ENCODE measurements around the gene PLA2G2D. TPM values are rescaled to one million over a fixed set of nuclear protein-coding genes. Genes with fewer than 3 reads are reported as not detected.

PLA2G2D gene
- total and polyA plus RNA-seq, 2 experiments from 2014 or later, result not detected

DNA sequence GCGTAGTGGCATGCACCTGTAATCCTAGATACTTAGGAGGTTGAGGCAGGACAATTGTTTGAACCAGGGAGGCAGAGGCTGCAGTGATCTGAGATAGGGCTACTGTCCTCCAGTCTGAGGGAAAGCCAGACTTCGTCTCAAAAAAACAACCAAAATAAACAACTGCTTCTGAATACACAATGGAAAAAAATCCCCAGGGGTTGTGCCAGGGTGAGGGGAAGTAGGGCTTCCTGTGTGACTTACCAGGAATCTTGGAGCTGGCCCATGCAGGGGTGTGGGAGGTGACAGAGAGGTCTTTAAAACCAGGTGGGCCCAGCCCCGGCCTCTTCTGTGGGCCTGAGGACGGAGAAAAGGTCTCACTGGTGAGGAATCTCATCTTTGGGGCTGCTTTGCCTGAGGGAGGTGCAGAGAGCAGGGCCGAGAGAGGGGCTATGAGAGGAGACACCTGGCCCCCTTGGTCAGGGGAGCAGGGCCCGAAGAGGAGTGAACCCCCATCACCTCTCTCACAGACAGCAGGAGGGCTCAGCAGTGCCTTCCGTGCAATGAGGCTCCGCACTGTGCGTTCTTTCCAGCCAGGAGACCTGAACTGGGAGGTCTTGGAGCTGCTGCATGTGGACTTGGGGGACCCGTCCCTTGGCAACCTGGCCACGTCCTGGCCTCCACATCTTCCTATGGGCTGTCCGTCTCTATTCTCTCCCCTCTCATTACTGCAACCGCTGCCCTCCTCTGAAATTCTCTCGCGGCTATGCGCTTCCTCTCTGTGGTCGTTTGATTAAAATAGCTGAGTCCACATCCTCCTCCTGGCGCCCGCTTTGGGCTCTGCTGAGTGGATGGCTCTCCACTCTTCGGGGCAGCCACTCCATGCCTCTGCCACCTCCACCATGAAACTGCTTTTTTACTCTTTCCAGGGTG lies 38.6 kb downstream of the PLA2G2D start:
- Histone ChIP-seq H3F3A (replicated peaks; ENCODE audit: low read depth) (no peaks in the 10 kb centered on the region), H3K4me3 (no peak overlapping the region), H3K4me1 (ENCODE audit: insufficient read depth) (no peaks in the 10 kb centered on the region), H3K79me2 (replicated peaks; ENCODE audit: insufficient read depth) (no peaks in the 10 kb centered on the region), H3K27ac (ENCODE audit: low read depth) (no peak overlapping the region), H3K36me3 (ENCODE audit: insufficient read depth) (no peaks in the 10 kb centered on the region), H3K4me2 (no peak overlapping the region), H2AFZ (peak overlapping the region; percentile 66), H3K27me3 (ENCODE audit: insufficient read depth) (no peaks in the 10 kb centered on the region), H4K20me1 (replicated peaks; ENCODE audit: insufficient read depth) (no peaks in the 10 kb centered on the region), H3K9me2 (ENCODE audit: insufficient read depth) (no peaks in the 10 kb centered on the region)
- no peak for DNase-seq (ENCODE audit: low spot score)
- Mint-ChIP-seq H3K9me3 (no peaks in the 10 kb centered on the region; the same call in 2 of the 3 replicates), H3K4me1 (peaks cover 5% of the 10 kb centered on the region; the same call in 2 of the 3 replicates), H3K27me3 (ENCODE audit: insufficient read depth, low read depth, poor library complexity) (peaks cover 5% of the 10 kb centered on the region), H3K27ac (no peak overlapping the region), H3K4me3 (no peak overlapping the region), H3K36me3 (ENCODE audit: low read depth) (no peaks in the 10 kb centered on the region; the same call in 2 of the 3 replicates)
- no peak for TF ChIP-seq ZNF462 (CRISPR knock-in tag; IDR thresholded peaks at IDR 0.05)
- no peak for ATAC-seq

- Histone ChIP-seq H3K36me3 (ENCODE audit: insufficient read depth) (no peaks in the 10 kb centered on the region), H3K9me2 (ENCODE audit: insufficient read depth) (no peaks in the 10 kb centered on the region), H3K4me2 (no peak overlapping the region), H3K79me2 (replicated peaks; ENCODE audit: insufficient read depth) (no peaks in the 10 kb centered on the region), H2AFZ (peak overlapping the region; percentile 7; the same call in 1 of the 2 replicates), H3K4me1 (ENCODE audit: insufficient read depth) (no peaks in the 10 kb centered on the region), H3K27me3 (ENCODE audit: insufficient read depth) (no peaks in the 10 kb centered on the region), H4K20me1 (replicated peaks; ENCODE audit: insufficient read depth) (no peaks in the 10 kb centered on the region), H3K4me3 (no peak overlapping the region), H3K27ac (ENCODE audit: low read depth) (no peak overlapping the region), H3F3A (replicated peaks; ENCODE audit: low read depth) (no peaks in the 10 kb centered on the region)
- Mint-ChIP-seq H3K4me1 (peaks cover 5% of the 10 kb centered on the region; the same call in 2 of the 3 replicates), H3K4me3 (no peak overlapping the region), H3K36me3 (ENCODE audit: low read depth) (no peaks in the 10 kb centered on the region; the same call in 2 of the 3 replicates), H3K9me3 (no peaks in the 10 kb centered on the region; the same call in 2 of the 3 replicates), H3K27me3 (ENCODE audit: insufficient read depth, low read depth, poor library complexity) (peaks cover 5% of the 10 kb centered on the region), H3K27ac (no peak overlapping the region)
- ATAC-seq (no peak), DNase-seq (ENCODE audit: low spot score) (no peak)
- TF ChIP-seq ETS1 (IDR thresholded peaks at IDR 0.05) (no peak), CREB1 (CRISPR knock-in tag; IDR thresholded peaks at IDR 0.05; ENCODE audit: low read depth) (no peak), REST (IDR thresholded peaks at IDR 0.05; ENCODE audit: unreplicated experiment) (no peak)
These were observed 39.6 kb downstream of the PLA2G2D start for GRCh38 chr1:20079661-20080305.

All from GM23338 (cell line).